Activated T-helper 1 cell treated with anti-CD3 and anti-CD28 coated beads, Interleukin-12 subunit alpha, Interleukin-12 subunit beta, Interleukin-2, Interleukin-4 antibody, amounts not matched to agents 30 ng/mL and 10 ng/mL and 1 ng/mL, durations not matched to agents 14 hours and 24 hours and 36 hours (primary cell): ENCODE results near the gene HAP1. TPM values are rescaled to one million over a fixed set of nuclear protein-coding genes. Genes with fewer than 3 reads are reported as not detected.
"Not testable (repeated sequence)": the region's sequence is repeated elsewhere in the genome, so short reads cannot be mapped to it uniquely, and the experiment has no call there.

ENCODE experiments used
- DNase-seq: peaks from one replicate; pipeline ENCODE4 v3.0.0; 2021; ENCODE audit warnings: low spot score
- H3K27ac Mint-ChIP-seq: one replicate; pipeline ENCODE4 v1.8.0; 2021; ENCODE audit warnings: mild to moderate bottlenecking, mixed read lengths
- H3K27me3 Mint-ChIP-seq: one replicate; pipeline ENCODE4 v1.8.0; 2022; ENCODE audit warnings: mild to moderate bottlenecking, moderate library complexity, mixed read lengths; ENCODE audit not compliant: insufficient read depth
- H3K36me3 Mint-ChIP-seq: one replicate; pipeline ENCODE4 v1.8.0; 2021; ENCODE audit warnings: low read depth, mixed read lengths
- H3K4me1 Mint-ChIP-seq: one replicate; pipeline ENCODE4 v1.8.0; 2021; ENCODE audit warnings: low read depth, mixed read lengths
- H3K4me3 Mint-ChIP-seq: one replicate; pipeline ENCODE4 v1.8.0; 2021; ENCODE audit warnings: mild to moderate bottlenecking, moderate library complexity, mixed read lengths
- H3K9me3 Mint-ChIP-seq: one replicate; pipeline ENCODE4 v1.8.0; 2021; ENCODE audit warnings: mixed read lengths
- intact Hi-C: fragments of 100-400 bp; cut with micrococcal nuclease; formaldehyde crosslinking; loops from one replicate; pipeline ENCODE4 v1.15.1; 2024
- total RNA-seq: library from RNA; stranded (reverse); gene quantifications from 2 replicates; pipeline ENCODE4 v1.2.3, GENCODE V29; 2022

Gene HAP1
- total RNA-seq, 1 donor from 2014 or later = not detected

DNA sequence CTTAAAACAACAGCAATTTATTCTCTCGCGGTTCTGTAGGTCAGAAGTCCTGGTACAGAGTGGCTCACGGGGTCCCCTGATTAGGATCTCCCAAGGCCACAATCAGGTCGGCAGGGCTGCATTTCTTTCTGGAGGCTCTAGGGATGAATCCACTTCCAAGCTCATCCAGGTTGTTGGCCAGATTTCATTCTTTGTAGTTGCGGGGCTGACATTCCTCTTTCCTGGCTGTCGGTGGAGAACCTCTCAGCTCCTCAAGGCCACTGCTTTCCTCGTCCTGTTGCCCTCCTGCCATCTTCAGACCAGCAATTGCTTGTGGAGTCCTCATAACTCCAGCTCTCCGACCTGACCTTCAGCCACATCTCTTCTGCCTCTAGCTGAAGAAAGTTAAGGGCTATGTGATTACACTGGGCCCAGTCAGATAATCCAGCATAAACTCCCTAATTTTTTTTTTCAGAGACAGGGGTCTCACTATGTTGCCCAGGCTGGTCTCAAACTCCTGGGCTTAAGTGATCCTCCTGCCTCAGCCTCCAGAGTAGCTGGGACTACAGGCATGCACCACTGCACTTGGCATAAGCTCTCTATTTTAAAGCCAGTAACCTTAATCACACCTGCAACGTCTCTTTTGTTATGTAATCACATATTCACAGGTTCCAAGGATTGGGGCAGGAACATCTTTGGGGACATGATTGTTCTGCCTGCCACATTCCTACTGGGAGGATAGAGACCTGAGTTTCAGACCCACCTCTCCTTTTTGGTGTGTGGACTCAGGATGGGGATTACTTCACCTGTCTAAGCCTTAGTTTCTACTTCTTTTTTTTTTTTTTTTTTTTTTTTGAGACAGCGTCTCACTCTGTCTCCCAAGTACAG lies 26.4 kb downstream of the HAP1 start:
- H3K27me3 Mint-ChIP-seq = peaks cover 13% of the 10 kb centered on the region
- no peak for DNase-seq
- H3K4me1 Mint-ChIP-seq = peaks cover 7% of the 10 kb centered on the region
- intact Hi-C loops = no loop called here
- no peaks in the 10 kb centered on the region for H3K9me3 Mint-ChIP-seq
- H3K36me3 Mint-ChIP-seq = no peaks in the 10 kb centered on the region
- H3K27ac Mint-ChIP-seq = no peak overlapping the region
- no peak overlapping the region for H3K4me3 Mint-ChIP-seq

DNA sequence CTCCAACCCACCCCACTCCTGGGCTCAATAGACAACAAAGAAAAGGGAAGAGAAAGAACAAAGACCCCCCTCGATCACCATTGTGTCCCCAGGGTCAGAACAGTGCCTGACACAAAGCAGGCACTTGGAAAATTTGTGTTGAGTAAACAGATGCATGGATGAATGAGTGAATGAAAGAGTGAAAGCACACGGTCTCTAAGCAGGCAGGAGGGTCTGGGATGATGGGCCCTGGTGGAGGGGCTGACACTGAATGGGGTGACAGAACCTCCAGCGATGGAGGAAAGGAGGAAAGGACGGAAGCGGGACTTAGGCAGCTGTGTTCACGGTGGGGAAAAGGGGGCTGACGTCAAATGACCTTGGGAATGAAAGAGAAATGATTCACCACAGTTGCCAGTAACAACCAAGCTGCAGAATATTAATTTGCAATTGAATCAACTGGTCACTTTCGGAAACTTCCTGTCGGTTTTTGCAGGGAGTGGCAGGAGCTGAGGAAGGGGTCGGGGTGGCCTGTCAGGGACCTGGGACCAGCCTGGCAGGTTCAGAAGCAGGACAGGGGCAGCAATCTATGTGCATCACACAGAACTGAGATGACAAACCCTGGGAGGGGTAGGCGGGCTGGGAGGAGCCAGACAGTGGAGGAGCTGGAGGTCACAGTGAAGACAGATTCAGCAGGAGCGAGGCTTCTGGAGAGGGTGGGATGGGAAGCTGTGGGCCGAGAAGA lies 29.0 kb downstream of the HAP1 start:
- Mint-ChIP-seq H3K4me3 (no peak overlapping the region), H3K27ac (no peak overlapping the region), H3K27me3 (peaks cover 9% of the 10 kb centered on the region), H3K4me1 (peaks cover 1% of the 10 kb centered on the region), H3K9me3 (no peaks in the 10 kb centered on the region), H3K36me3 (no peaks in the 10 kb centered on the region)
- intact Hi-C loops = no loop called here
- DNase-seq = no peak

GRCh38 chr17:41702712-41703111 lies 31.7 kb downstream of the HAP1 start:
- intact Hi-C loops = no loop called here
- Mint-ChIP-seq H3K4me1 (no peaks in the 10 kb centered on the region), H3K36me3 (no peaks in the 10 kb centered on the region), H3K4me3 (no peak overlapping the region), H3K9me3 (no peaks in the 10 kb centered on the region), H3K27ac (no peak overlapping the region), H3K27me3 (peaks cover 5% of the 10 kb centered on the region)
- no peak for DNase-seq

GRCh38 chr17:41700843-41701242 lies 33.6 kb downstream of the HAP1 start:
- H3K4me3 Mint-ChIP-seq, H3K27me3 Mint-ChIP-seq, H3K4me1 Mint-ChIP-seq, H3K36me3 Mint-ChIP-seq, intact Hi-C loops, DNase-seq, H3K9me3 Mint-ChIP-seq, H3K27ac Mint-ChIP-seq: not testable (repeated sequence)

GRCh38 chr17:41697122-41697962 lies 37.1 kb downstream of the HAP1 start:
- intact Hi-C loops = no loop called here
- DNase-seq = no peak
- Mint-ChIP-seq H3K9me3 (no peaks in the 10 kb centered on the region), H3K36me3 (peaks cover 21% of the 10 kb centered on the region), H3K27me3 (no peaks in the 10 kb centered on the region), H3K4me1 (peaks cover 10% of the 10 kb centered on the region), H3K4me3 (no peak overlapping the region), H3K27ac (no peak overlapping the region)

DNA sequence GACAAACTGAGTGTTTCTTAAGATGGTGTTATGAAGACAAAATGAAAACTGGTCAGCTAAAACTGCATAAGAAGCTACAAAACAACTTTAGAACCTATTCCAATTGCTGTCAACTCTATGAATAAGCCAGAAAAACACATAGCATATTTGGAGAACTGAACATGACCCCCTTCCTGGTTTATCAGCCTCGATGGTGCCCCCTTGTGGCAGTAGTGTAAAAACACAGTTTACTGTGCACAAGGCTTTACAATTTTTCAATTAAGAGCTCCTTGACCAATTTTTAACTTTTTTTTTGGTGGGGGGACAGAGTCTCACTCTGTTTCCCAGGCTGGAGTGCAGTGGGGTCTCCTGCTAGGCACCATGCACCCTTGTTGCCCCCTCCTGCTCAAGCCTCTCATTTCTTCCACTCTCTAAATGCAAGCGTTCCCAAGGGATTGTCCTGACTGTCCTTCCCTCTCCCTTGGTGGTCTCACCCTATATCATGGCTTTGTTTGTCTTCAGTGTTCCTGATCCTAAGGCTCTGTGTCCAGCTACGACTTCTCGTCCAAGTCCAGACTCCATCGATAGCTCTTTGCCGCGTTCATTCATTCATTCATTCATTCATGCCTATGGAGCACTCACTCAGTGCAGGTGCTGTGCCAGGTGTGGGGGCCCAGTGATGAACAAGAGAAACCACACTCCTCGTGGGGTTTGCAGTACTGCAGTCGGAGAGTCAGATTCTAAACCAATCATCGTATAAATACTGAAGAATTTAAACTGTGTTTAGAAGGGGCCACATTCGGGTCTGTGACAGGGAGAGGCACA lies 38.3 kb downstream of the HAP1 start:
- intact Hi-C loops = no loop called here

GRCh38 chr17:41695134-41695661 lies 39.2 kb downstream of the HAP1 start:
- peaks cover 40% of the 10 kb centered on the region for H3K36me3 Mint-ChIP-seq
- H3K27me3 Mint-ChIP-seq = no peaks in the 10 kb centered on the region
- H3K9me3 Mint-ChIP-seq = no peaks in the 10 kb centered on the region
- intact Hi-C loops = no loop called here
- peaks cover 25% of the 10 kb centered on the region for H3K4me1 Mint-ChIP-seq
- H3K27ac Mint-ChIP-seq = no peak overlapping the region
- no peak for DNase-seq
- no peak overlapping the region for H3K4me3 Mint-ChIP-seq

More for the DNA sequence above, 38.3 kb downstream of the HAP1 start:
- H3K9me3 Mint-ChIP-seq = no peaks in the 10 kb centered on the region
- H3K36me3 Mint-ChIP-seq = peaks cover 30% of the 10 kb centered on the region
- H3K27ac Mint-ChIP-seq = no peak overlapping the region
- peak; percentile 57 for DNase-seq
- no peak overlapping the region for H3K4me3 Mint-ChIP-seq
- no peaks in the 10 kb centered on the region for H3K27me3 Mint-ChIP-seq
- H3K4me1 Mint-ChIP-seq = peaks cover 17% of the 10 kb centered on the region

- DNase-seq = no peak
- Mint-ChIP-seq H3K4me3 (no peak overlapping the region), H3K27ac (no peak overlapping the region), H3K9me3 (no peaks in the 10 kb centered on the region), H3K4me1 (peaks cover 36% of the 10 kb centered on the region), H3K36me3 (peaks cover 50% of the 10 kb centered on the region), H3K27me3 (no peaks in the 10 kb centered on the region)
- intact Hi-C loops = no loop called here
Measured at GRCh38 chr17:41692722-41693521, 41.5 kb downstream of the HAP1 start.

GRCh38 chr17:41691031-41691777 lies 43.2 kb downstream of the HAP1 start:
- peak overlapping the region; percentile 44 for H3K27ac Mint-ChIP-seq
- no peak for DNase-seq
- peaks cover 50% of the 10 kb centered on the region for H3K36me3 Mint-ChIP-seq
- peaks cover 3% of the 10 kb centered on the region for H3K27me3 Mint-ChIP-seq
- no peaks in the 10 kb centered on the region for H3K9me3 Mint-ChIP-seq
- H3K4me3 Mint-ChIP-seq = peak overlapping the region; percentile 96
- intact Hi-C loops = no loop called here
- peaks cover 36% of the 10 kb centered on the region for H3K4me1 Mint-ChIP-seq

DNA sequence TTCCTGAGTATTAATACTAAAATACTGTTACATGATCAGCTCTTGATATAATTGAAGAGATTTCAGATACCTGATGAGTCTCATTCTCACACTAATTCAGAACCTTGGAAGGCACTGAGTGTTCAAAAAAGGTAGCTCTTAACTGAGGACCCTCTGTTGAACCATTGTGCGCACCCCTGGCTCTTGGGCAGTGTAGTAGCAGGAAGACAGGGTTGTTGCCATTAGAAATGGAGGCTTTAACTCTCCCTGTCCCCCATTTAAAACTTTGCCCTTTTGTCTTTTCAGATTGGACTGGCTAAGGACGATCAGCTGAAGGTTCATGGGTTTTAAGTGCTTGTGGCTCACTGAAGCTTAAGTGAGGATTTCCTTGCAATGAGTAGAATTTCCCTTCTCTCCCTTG lies 43.9 kb downstream of the HAP1 start:
- intact Hi-C loops = no loop called here
- peaks cover 29% of the 10 kb centered on the region for H3K4me1 Mint-ChIP-seq

More for the DNA sequence above, 43.9 kb downstream of the HAP1 start:
- H3K27me3 Mint-ChIP-seq = peaks cover 3% of the 10 kb centered on the region
- DNase-seq = no peak
- H3K36me3 Mint-ChIP-seq = peaks cover 48% of the 10 kb centered on the region
- no peaks in the 10 kb centered on the region for H3K9me3 Mint-ChIP-seq
- peak overlapping the region; percentile 96 for H3K4me3 Mint-ChIP-seq
- peak overlapping the region; percentile 44 for H3K27ac Mint-ChIP-seq
